ENCODE measurements around the gene TMEM131L.

DNA sequence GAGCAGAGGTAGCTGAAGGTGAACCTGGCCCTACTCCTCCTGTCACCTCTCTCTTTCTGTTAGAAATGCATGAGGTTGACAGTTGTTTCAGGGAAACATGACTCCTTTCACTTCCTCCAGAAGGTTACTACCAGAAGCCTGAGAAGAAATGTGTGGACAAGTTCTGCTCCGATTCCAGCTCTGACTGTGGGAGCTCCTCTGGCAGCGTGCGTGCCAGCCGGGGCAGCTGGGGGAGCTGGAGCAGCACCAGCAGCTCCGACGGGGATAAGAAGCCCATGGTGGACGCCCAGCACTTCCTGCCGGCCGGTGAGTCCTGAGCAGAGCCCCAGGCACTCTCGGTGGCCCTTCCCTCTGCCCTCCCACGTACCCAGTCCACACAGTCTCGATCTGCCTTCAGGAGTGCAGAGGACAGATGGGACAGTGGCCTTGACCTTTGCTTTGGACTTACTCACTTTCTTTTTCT lies 156.6 kb downstream of the TMEM131L start:
- TF ChIP-seq, protein P1, sequence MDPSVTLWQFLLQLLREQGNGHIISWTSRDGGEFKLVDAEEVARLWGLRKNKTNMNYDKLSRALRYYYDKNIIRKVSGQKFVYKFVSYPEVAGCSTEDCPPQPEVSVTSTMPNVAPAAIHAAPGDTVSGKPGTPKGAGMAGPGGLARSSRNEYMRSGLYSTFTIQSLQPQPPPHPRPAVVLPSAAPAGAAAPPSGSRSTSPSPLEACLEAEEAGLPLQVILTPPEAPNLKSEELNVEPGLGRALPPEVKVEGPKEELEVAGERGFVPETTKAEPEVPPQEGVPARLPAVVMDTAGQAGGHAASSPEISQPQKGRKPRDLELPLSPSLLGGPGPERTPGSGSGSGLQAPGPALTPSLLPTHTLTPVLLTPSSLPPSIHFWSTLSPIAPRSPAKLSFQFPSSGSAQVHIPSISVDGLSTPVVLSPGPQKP (IDR thresholded peaks at IDR 0.05; ENCODE audit: low read depth, low read length) = no peak
- no peak for TF ChIP-seq CTCF (IDR thresholded peaks at IDR 0.05)
- no peak for TF ChIP-seq SMC3 (IDR thresholded peaks at IDR 0.05)
- TF ChIP-seq JUNB (IDR thresholded peaks at IDR 0.05) = no peak
- no peak for TF ChIP-seq POLR2A (IDR thresholded peaks at IDR 0.05; ENCODE audit: low read length)
- no peak for TF ChIP-seq RCOR1 (IDR thresholded peaks at IDR 0.05; ENCODE audit: low read depth, low read length)
- no peak for TF ChIP-seq CEBPB (IDR thresholded peaks at IDR 0.05)
- TF ChIP-seq, protein P2, sequence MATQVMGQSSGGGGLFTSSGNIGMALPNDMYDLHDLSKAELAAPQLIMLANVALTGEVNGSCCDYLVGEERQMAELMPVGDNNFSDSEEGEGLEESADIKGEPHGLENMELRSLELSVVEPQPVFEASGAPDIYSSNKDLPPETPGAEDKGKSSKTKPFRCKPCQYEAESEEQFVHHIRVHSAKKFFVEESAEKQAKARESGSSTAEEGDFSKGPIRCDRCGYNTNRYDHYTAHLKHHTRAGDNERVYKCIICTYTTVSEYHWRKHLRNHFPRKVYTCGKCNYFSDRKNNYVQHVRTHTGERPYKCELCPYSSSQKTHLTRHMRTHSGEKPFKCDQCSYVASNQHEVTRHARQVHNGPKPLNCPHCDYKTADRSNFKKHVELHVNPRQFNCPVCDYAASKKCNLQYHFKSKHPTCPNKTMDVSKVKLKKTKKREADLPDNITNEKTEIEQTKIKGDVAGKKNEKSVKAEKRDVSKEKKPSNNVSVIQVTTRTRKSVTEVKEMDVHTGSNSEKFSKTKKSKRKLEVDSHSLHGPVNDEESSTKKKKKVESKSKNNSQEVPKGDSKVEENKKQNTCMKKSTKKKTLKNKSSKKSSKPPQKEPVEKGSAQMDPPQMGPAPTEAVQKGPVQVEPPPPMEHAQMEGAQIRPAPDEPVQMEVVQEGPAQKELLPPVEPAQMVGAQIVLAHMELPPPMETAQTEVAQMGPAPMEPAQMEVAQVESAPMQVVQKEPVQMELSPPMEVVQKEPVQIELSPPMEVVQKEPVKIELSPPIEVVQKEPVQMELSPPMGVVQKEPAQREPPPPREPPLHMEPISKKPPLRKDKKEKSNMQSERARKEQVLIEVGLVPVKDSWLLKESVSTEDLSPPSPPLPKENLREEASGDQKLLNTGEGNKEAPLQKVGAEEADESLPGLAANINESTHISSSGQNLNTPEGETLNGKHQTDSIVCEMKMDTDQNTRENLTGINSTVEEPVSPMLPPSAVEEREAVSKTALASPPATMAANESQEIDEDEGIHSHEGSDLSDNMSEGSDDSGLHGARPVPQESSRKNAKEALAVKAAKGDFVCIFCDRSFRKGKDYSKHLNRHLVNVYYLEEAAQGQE (IDR thresholded peaks at IDR 0.05) = no peak
- TF ChIP-seq RFX5 (IDR thresholded peaks at IDR 0.05) = no peak
- no peak for TF ChIP-seq HDAC2 (IDR thresholded peaks at IDR 0.05)
- TF ChIP-seq RARB (CRISPR knock-in tag; IDR thresholded peaks at IDR 0.05) = no peak
- TF ChIP-seq PHF8 (IDR thresholded peaks at IDR 0.05; ENCODE audit: borderline replicate concordance, low read depth) = no peak
- TF ChIP-seq TP53 (CRISPR knock-in tag; IDR thresholded peaks at IDR 0.05) = no peak

All from A549 (cell line).